GM12801 (cell line): ENCODE measurements around the gene AIM2.

Source experiments
- TF ChIP-seq, protein P1 (sequence below): IDR thresholded peaks from one replicate; pipeline ENCODE4 v1.5.1; 2011; ENCODE audit warnings: control low read depth; ENCODE audit not compliant: insufficient read length; ENCODE audit errors: extremely low read depth

Gene AIM2

DNA sequence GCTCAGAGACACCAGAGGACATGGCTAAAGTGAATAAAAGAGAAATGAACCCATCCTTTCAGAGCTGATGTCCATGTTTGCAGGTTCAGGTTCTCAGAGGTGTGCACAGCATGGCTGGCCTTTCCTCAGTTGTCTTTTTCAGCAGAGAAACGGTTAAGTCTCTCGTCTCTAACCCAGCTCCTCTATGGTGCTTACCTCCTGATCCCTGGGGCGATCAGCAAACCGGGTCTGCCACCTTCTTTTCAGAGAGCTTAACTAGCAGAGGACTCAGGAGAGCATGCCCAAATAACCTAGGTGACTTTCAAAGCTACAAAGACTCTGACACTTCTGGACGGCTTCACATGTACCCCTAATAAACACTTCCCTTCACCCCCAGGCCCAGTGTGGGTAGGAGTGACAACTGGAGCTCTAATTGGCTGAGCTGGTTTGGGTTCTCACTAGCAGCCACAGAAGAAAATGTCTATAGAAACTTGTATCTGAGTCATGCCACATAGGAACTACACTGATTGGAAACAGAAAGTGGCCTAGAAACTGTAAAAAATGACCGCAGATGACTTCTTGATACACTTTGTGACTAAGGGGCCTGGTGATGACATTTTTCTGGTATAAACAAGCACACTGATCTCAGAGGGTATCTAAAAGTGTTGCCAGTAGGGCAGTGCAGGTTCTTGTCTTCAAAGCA lies at the start of gene AIM2:
AIM2 (minus strand) TSS at position 329 of the 682 bp plus-strand sequence. CDS start 3,267 bp downstream, outside the sequence.
- TF ChIP-seq, protein P1, sequence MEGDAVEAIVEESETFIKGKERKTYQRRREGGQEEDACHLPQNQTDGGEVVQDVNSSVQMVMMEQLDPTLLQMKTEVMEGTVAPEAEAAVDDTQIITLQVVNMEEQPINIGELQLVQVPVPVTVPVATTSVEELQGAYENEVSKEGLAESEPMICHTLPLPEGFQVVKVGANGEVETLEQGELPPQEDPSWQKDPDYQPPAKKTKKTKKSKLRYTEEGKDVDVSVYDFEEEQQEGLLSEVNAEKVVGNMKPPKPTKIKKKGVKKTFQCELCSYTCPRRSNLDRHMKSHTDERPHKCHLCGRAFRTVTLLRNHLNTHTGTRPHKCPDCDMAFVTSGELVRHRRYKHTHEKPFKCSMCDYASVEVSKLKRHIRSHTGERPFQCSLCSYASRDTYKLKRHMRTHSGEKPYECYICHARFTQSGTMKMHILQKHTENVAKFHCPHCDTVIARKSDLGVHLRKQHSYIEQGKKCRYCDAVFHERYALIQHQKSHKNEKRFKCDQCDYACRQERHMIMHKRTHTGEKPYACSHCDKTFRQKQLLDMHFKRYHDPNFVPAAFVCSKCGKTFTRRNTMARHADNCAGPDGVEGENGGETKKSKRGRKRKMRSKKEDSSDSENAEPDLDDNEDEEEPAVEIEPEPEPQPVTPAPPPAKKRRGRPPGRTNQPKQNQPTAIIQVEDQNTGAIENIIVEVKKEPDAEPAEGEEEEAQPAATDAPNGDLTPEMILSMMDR = no peak

DNA sequence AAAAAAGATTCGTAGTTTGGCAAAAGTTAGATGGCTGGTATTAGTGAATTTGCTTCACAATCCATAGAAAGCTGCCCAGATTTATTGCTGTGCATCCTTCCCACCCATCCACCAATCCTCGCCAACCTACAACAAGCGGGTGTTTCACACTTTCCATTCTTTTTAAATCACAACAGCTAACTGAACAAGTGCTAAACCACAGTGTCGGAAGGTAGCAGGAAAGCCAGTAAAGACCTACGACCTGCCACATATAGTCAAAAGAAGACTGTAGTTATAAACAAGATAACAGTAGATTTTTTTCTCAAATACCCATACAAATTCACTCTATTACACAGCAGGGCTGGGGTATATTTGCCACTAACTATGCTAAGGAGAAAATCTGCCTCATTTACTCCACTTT lies 47.0 kb upstream of the AIM2 start:
- TF ChIP-seq, protein P1 = no peak

- TF ChIP-seq, protein P1 = no peak
These were observed 45.5 kb upstream of the AIM2 start for GRCh38 chr1:159122005-159122621.

DNA sequence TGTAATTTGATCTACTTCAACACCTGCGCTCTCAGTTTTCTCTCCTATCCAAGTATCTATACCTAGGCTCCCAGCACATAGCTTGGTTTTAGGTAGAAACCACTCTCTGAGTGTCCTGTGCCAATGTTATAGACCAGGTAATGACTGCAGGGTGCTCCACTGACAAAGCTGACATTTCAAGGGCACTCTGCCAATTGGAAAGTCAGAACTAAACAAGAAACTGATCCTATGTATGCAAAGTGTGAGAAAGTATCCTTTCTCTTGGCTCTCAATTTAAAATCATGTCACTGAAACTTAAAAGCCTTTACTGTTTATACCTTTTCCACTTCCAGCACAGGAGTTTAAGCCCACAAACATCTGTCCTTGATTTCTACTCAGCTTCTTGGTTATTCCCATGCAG lies 45.0 kb upstream of the AIM2 start:
- TF ChIP-seq, protein P1 = no peak

DNA sequence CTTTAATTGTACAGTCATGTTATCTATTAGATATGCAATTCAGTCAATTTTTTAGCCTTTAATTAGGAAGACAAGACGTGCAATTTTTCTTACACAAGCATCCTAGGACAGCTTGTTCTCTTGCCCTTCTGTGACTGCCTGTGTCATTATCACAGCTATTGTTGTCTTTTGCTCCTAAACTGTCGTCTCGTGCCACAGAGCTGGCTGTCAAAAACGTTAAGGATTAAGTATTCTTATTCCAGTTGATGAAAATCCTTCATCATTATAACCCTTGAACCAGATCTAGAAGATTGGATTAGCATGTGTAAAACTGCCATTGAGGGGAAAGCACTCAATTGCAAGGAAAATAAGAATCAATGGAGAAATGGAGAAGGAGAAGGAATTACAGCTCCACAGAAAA lies 43.8 kb upstream of the AIM2 start:
- TF ChIP-seq, protein P1 = no peak

DNA sequence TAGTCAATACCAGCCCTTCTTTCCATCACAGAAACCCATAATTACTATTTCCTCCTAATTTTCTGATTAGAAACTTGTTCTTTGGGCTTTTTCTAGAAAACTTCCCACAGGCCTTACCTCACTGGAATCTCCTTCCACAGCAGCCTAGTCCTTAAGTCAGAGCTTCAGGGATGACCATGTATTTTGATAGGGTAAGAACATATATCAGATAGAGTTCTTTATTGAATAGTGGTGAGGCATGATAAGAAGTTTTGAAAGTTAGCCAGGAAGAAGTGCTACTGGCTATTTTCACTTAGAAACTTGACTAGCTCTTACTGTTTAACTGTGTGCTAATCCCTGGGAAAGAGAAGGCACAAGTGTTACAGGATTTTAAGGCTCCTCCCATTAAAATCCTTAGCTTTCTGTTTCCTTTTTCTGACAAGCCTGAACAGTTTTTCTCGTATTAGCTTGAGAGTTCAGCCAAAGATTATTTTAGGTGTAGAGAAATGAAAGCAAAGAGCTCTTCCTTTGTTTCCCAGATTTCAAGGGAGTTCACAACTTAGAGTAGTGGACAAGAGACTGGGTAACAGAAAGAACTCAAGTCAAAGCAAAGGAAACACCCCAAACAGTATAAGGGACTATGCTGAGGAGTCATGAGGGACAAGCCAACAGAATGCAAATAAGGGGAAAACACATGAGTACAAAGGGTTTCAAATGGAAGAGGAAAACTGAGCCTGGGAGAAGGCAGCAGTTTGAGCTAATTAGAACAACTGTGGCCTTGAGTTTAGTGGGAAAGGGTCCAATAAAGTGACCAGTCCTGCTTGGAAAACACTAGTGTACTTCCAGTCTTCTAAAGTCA lies 37.2 kb upstream of the AIM2 start:
- TF ChIP-seq, protein P1 = no peak

- TF ChIP-seq, protein P1 = no peak
These were observed 24.0 kb upstream of the AIM2 start for GRCh38 chr1:159100589-159100988.
